ENCODE measurements around the gene IL1R1. TPM values are rescaled to one million over a fixed set of nuclear protein-coding genes. Genes with fewer than 3 reads are reported as not detected.

IL1R1 gene
- total and polyA plus RNA-seq, 2 of the 4 experiments (the other 2 are of a cell fraction) = 6.5 to 13.8 TPM

DNA sequence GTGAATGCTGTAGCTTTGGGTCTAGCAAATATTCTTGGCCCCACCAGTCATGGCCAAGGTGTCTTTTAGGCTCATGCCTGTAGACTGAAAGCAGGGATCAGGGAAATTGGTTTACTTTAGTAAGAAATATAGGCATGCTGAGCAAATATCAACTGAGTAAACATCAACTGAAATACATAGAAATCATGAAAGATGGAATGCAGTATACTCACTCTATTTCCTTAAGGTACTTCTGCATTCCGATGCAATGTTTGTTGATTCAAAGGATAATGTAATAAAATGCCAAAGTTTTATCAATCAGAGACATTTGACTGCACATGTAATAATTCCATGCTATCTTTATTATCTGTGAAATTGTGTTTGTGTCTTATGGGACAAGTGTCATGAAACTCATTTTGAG is 19.6 kb upstream of the IL1R1 start:
- H4K8ac ChIP-seq (ENCODE audit: low read depth in 2 of 2, low read length in 2 of 2) = peak overlapping the region; percentile 31 to 86
- peaks cover 18% of the 10 kb centered on the region for H3K4me1 ChIP-seq (ENCODE audit: control insufficient read depth, insufficient read depth, low read length)
- H2BK20ac ChIP-seq (ENCODE audit: low read depth, low read length) = peak overlapping the region; percentile 87
- BruUV-seq (replicated peaks) = no TSS peak
- POLR2A ChIA-PET (ENCODE audit: unreplicated experiment) = no interaction called here
- WGBS, 2 experiments (ENCODE audit: extremely low coverage in 2 of 2, insufficient read length in 1 of 2) = no CpG with 5 or more reads among the region's 1 CpG
- H3K4me2 ChIP-seq (ENCODE audit: low read depth, low read length) = no peak overlapping the region
- peak overlapping the region; percentile 94 for H3K14ac ChIP-seq (replicated peaks; ENCODE audit: low read depth, low read length)
- peak overlapping the region; percentile 73; the same call in 1 of the 2 replicates for H4K91ac ChIP-seq (ENCODE audit: insufficient read depth, low read depth, low read length)
- CTCF ChIA-PET = no interaction called here
- no peak for DNase-seq
- peak overlapping the region; percentile 90 for H3K18ac ChIP-seq (ENCODE audit: low read depth, low read length)
- H3K79me1 ChIP-seq (ENCODE audit: low read depth in 1 of 2, low read length in 2 of 2) = peaks cover 10 to 32% of the 10 kb centered on the region in 2 experiments; a peak in 3 of 4 replicates
- peak overlapping the region; percentile 50; the same call in 1 of the 2 replicates for H3K9ac ChIP-seq (ENCODE audit: low read depth, low read length)
- H3K4ac ChIP-seq (ENCODE audit: low read depth, low read length) = peak overlapping the region; percentile 84; the same call in 1 of the 2 replicates
- no peak for ATAC-seq (ENCODE audit: low read depth)
- TF ChIP-seq MXI1 (IDR thresholded peaks at IDR 0.05; ENCODE audit: borderline replicate concordance, low read depth, low read length) = no peak
- no peak for TF ChIP-seq RCOR1 (IDR thresholded peaks at IDR 0.05; ENCODE audit: insufficient replicate concordance, low read length)
- no peak for TF ChIP-seq RAD21 (IDR thresholded peaks at IDR 0.05; ENCODE audit: low read length)
- TF ChIP-seq MAFK (IDR thresholded peaks at IDR 0.05; ENCODE audit: low read depth, low read length) = no peak
- TF ChIP-seq CHD1 (IDR thresholded peaks at IDR 0.05; ENCODE audit: low read depth, low read length) = no peak
- TF ChIP-seq, protein P1, sequence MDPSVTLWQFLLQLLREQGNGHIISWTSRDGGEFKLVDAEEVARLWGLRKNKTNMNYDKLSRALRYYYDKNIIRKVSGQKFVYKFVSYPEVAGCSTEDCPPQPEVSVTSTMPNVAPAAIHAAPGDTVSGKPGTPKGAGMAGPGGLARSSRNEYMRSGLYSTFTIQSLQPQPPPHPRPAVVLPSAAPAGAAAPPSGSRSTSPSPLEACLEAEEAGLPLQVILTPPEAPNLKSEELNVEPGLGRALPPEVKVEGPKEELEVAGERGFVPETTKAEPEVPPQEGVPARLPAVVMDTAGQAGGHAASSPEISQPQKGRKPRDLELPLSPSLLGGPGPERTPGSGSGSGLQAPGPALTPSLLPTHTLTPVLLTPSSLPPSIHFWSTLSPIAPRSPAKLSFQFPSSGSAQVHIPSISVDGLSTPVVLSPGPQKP (IDR thresholded peaks at IDR 0.05; ENCODE audit: borderline replicate concordance, low read depth, low read length) = no peak
- TF ChIP-seq NFE2L2 (IDR thresholded peaks at IDR 0.05; ENCODE audit: low read depth, low read length) = no peak
- TF ChIP-seq BHLHE40 (IDR thresholded peaks at IDR 0.05; ENCODE audit: low read depth, low read length) = no peak
- TF ChIP-seq CEBPB (IDR thresholded peaks at IDR 0.05; ENCODE audit: low read depth, low read length) = no peak
- no peak for TF ChIP-seq RFX5 (IDR thresholded peaks at IDR 0.05; ENCODE audit: low read depth, low read length)
- no peak for TF ChIP-seq POLR2A (IDR thresholded peaks at IDR 0.05; ENCODE audit: low read depth, low read length)
- TF ChIP-seq, protein P2, sequence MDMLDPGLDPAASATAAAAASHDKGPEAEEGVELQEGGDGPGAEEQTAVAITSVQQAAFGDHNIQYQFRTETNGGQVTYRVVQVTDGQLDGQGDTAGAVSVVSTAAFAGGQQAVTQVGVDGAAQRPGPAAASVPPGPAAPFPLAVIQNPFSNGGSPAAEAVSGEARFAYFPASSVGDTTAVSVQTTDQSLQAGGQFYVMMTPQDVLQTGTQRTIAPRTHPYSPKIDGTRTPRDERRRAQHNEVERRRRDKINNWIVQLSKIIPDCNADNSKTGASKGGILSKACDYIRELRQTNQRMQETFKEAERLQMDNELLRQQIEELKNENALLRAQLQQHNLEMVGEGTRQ (IDR thresholded peaks at IDR 0.05; ENCODE audit: low read depth, low read length) = no peak
- TF ChIP-seq MAZ (IDR thresholded peaks at IDR 0.05; ENCODE audit: borderline replicate concordance, low read depth, low read length) = no peak
- TF ChIP-seq, protein P3, sequence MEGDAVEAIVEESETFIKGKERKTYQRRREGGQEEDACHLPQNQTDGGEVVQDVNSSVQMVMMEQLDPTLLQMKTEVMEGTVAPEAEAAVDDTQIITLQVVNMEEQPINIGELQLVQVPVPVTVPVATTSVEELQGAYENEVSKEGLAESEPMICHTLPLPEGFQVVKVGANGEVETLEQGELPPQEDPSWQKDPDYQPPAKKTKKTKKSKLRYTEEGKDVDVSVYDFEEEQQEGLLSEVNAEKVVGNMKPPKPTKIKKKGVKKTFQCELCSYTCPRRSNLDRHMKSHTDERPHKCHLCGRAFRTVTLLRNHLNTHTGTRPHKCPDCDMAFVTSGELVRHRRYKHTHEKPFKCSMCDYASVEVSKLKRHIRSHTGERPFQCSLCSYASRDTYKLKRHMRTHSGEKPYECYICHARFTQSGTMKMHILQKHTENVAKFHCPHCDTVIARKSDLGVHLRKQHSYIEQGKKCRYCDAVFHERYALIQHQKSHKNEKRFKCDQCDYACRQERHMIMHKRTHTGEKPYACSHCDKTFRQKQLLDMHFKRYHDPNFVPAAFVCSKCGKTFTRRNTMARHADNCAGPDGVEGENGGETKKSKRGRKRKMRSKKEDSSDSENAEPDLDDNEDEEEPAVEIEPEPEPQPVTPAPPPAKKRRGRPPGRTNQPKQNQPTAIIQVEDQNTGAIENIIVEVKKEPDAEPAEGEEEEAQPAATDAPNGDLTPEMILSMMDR (conservative IDR thresholded peaks at IDR 0.05; ENCODE audit: low read depth, low read length) = no peak
- dilution Hi-C loops (cut with HindIII; ENCODE audit: low sequenced_read_pairs, unreplicated experiment) = no loop called here
- peak overlapping the region; percentile 68 for H4K5ac ChIP-seq (ENCODE audit: low read depth, low read length)
- no peak overlapping the region; the same call in 1 of the 2 replicates for H3K23ac ChIP-seq (ENCODE audit: low read depth, low read length)
- H2BK120ac ChIP-seq (ENCODE audit: low read depth, low read length) = peak overlapping the region; percentile 91
- intact Hi-C loops (cut with micrococcal nuclease) = loop anchor here (1.0 kb wide), 1 partner anchor 9 kb away; no protein-coding TSS in a partner anchor
- H3K36me3 ChIP-seq (ENCODE audit: control insufficient read depth, insufficient read depth, low read length) = peaks cover 2% of the 10 kb centered on the region; the same call in 1 of the 2 replicates
- peaks cover 16% of the 10 kb centered on the region; the same call in 1 of the 2 replicates for H3K9me1 ChIP-seq (ENCODE audit: insufficient read depth, low read length)
- peak overlapping the region; percentile 64; the same call in 1 of the 2 replicates for H2AK5ac ChIP-seq (ENCODE audit: low read depth, low read length)
- 0 out of 3 replicates have a peak overlapping the region, but pooled peaks have one; percentile 80 for H2BK15ac ChIP-seq (ENCODE audit: low read depth, low read length)
- no peaks in the 10 kb centered on the region for H4K20me1 ChIP-seq (ENCODE audit: insufficient read depth, low read length)
- in situ Hi-C loops (cut with MboI; ENCODE audit: low sequenced_read_pairs) = no loop called here
- H3K4me3 ChIP-seq (ENCODE audit: insufficient read depth, low read depth, low read length) = no peak overlapping the region
- no peaks in the 10 kb centered on the region for H3K9me3 ChIP-seq (ENCODE audit: control insufficient read depth, insufficient read depth, low read length)
- no peak overlapping the region for H2AK9ac ChIP-seq (replicated peaks; ENCODE audit: low read depth, low read length, poor library complexity)
- H2BK5ac ChIP-seq (ENCODE audit: low read depth, low read length, poor library complexity, severe bottlenecking) = peak overlapping the region; percentile 96
- H2AFZ ChIP-seq (replicated peaks; ENCODE audit: low read length, poor library complexity) = no peak overlapping the region
- H3K27ac ChIP-seq (ENCODE audit: insufficient read depth, low read length) = peak overlapping the region; percentile 89; the same call in 1 of the 2 replicates
- H3K27me3 ChIP-seq (ENCODE audit: control insufficient read depth, insufficient read depth, low read length) = no peaks in the 10 kb centered on the region
- no peak overlapping the region for H3K56ac ChIP-seq (ENCODE audit: extremely low read depth, insufficient read depth, low read length)

Measured in IMR-90 (cell line).